GM18867 (cell line): ENCODE data around the gene RETN.

Source experiments
- ATAC-seq: cut with Tn5 transposase; IDR thresholded peaks from one replicate; pipeline ENCODE4 v1.9.1; 2021; ENCODE audit warnings: mild to moderate bottlenecking, moderate library complexity; ENCODE audit not compliant: unreplicated experiment

The RETN gene

GRCh38 chr19:7705387-7706187 lies 36.7 kb downstream of the RETN start:
- no peak for ATAC-seq

DNA sequence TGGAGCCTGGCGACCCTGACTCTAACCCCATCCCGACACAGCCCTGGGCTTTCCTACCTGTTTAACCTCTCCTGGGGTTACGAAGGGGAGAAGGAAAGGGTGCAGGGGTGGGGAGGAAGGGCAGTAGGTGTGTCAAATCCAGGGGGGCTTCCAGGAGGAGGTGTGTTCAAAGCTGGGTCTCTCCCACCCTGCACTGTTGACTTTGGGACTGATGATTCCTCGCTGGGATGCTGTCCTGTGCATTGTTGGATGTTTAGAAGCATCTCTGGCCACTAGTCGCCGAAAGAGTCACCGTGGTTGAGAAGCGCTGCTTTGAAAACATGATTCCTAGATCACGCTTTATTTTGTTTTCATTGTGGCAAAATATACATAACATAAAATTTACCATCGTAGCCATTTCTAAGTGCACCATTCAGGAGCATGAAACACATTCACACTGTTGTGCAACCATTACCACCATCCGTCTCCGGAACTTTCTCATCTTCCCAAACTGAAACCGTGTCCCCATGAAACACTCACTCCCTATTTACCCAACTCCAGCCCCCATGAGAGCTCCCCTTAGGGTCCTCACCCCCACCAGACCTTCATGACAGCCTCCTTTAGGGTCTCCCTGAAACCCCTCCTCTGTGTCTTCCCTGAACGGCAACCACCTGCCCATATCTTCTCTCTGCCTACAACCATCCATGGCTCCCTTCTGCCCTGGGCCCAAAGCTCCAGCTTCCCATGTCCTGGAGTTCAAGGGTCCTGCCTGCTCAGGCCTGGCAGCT lies 37.5 kb downstream of the RETN start:
- ATAC-seq = no peak

DNA sequence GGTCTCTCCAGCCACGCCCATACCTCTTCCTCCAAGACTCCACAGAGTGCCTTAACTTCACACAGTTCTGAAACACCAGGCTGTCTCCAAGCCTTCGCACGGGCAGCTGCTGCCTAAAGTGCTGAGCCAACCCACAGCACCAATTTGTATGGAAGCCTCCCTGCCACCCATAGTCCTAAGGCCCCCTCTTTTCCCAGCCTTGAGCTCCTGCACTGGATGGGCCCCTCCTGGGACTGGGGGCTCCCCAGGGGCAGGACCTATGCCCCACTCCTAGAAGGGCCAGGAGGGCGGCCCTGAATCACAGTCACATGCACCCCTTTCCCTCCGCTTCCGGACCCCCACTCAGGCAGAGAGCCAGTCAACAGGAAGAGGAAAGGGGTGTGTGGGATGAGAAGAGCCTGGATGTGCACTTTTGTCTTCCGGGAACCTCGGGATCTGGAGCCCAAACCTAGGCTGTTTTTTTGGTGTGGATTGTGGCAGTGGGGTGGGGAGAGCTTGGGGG lies 38.2 kb downstream of the RETN start:
- no peak for ATAC-seq

- no peak for ATAC-seq
Measured at GRCh38 chr19:7709932-7710460, 41.1 kb downstream of the RETN start.

- ATAC-seq = no peak
Measured at GRCh38 chr19:7710616-7711015, 41.8 kb downstream of the RETN start.

DNA sequence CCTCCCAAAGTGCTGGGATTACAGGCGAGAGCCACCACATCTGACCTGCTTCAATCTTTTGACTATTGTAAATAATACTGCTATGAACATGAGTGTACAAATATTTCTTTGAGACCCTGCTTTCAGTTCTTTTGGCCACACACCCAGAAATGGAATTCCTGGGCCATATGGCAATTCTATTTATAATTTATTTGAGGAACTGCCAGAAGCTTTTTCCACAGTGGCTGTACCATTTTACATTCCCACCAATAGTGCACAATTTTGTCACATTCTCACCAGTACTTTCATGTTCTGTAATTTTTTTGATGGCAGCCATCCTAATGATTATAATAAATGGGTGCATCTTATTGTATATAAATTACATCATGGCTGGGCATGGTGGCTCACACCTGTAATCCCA lies 46.8 kb downstream of the RETN start:
- ATAC-seq = no peak

GRCh38 chr19:7716762-7717161 lies 47.9 kb downstream of the RETN start:
- ATAC-seq = no peak

DNA sequence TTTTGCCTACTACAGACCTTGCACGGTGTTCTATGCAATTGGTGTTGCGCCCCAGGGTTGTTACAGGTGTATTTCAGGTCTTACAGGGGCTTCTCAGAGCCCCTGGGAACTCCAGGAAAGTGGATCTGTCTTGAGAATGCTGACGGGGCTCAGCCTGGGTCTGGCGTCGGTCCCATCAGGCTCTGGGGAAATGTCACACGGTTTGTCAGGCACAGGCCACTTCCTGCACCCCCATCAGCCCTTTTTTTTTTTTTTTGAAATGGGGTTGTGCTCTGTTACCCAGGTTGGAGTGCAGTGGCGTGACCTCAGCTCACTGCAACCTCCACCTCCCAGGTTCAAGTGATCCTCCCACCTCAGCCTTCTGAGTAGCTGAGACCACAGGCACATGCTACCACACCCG lies 49.8 kb downstream of the RETN start:
- no peak for ATAC-seq
